ENCODE data around the gene SPATA13. TPM values are rescaled to one million over a fixed set of nuclear protein-coding genes. Genes with fewer than 3 reads are reported as not detected.

Gene SPATA13
- total and polyA plus RNA-seq, 12 donors = 20.0 to 85.5 (median 31.0) TPM

GRCh38 chr13:24161010-24161775 lies 673 bp downstream of the SPATA13 start:
- peak overlapping the region; percentile 49 to 91 (median 72) for H3K4me3 ChIP-seq
- H3K4me1 ChIP-seq (replicated peaks in 1 of 2) = peaks cover 12 to 28% of the 10 kb centered on the region in 2 donors
- 0 to 1% (median 1%) methylated on average over 19 to 43 of the region's 43 CpGs for WGBS, 4 donors
- peak overlapping the region in 4 of 5 donors; percentile 13 to 86 (median 56) for H3K27ac ChIP-seq
- TF ChIP-seq, protein P1, sequence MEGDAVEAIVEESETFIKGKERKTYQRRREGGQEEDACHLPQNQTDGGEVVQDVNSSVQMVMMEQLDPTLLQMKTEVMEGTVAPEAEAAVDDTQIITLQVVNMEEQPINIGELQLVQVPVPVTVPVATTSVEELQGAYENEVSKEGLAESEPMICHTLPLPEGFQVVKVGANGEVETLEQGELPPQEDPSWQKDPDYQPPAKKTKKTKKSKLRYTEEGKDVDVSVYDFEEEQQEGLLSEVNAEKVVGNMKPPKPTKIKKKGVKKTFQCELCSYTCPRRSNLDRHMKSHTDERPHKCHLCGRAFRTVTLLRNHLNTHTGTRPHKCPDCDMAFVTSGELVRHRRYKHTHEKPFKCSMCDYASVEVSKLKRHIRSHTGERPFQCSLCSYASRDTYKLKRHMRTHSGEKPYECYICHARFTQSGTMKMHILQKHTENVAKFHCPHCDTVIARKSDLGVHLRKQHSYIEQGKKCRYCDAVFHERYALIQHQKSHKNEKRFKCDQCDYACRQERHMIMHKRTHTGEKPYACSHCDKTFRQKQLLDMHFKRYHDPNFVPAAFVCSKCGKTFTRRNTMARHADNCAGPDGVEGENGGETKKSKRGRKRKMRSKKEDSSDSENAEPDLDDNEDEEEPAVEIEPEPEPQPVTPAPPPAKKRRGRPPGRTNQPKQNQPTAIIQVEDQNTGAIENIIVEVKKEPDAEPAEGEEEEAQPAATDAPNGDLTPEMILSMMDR (IDR thresholded peaks at IDR 0.05) = no peak
- H3K9me3 ChIP-seq (replicated peaks in 1 of 3) = no peaks in the 10 kb centered on the region
- H3K36me3 ChIP-seq (replicated peaks in 1 of 2) = no peaks in the 10 kb centered on the region
- peak; percentile 38 to 59 (median 50) for DNase-seq
- H3K27me3 ChIP-seq = no peaks in the 10 kb centered on the region
- intact Hi-C loops (cut with DNase I) = loop anchor here (5.0 to 10.0 kb wide), 2 partner anchors 61 to 64 kb away; no protein-coding TSS in a partner anchor

- no peak for DNase-seq
- Histone ChIP-seq H3K36me3 (replicated peaks in 1 of 2) (no peaks in the 10 kb centered on the region), H3K27ac (no peak overlapping the region), H3K9me3 (replicated peaks in 1 of 3) (no peaks in the 10 kb centered on the region), H3K4me3 (peak overlapping the region in 1 of 4 donors; percentile 88), H3K4me1 (replicated peaks in 1 of 2) (peaks cover 12 to 28% of the 10 kb centered on the region in 2 donors), H3K27me3 (no peaks in the 10 kb centered on the region)
- TF ChIP-seq, protein P1 (IDR thresholded peaks at IDR 0.05) = no peak
- TF ChIP-seq POLR2A (IDR thresholded peaks at IDR 0.05) = no peak
- 58 to 70% (median 64%) methylated on average over 12 of the region's 12 CpGs for WGBS, 4 donors
- intact Hi-C loops (cut with DNase I) = loop anchor here (5.0 to 10.0 kb wide), 2 partner anchors 60 to 63 kb away; no protein-coding TSS in a partner anchor
Observed at GRCh38 chr13:24161980-24162525, 1.5 kb downstream of the SPATA13 start.

GRCh38 chr13:24162604-24163003 lies 2.1 kb downstream of the SPATA13 start:
- no peak for DNase-seq
- H3K4me1 ChIP-seq (replicated peaks in 1 of 2) = peaks cover 12 to 31% of the 10 kb centered on the region in 2 donors
- 70 to 76% (median 73%) methylated on average over 3 of the region's 3 CpGs for WGBS, 4 donors
- TF ChIP-seq, protein P1 (IDR thresholded peaks at IDR 0.05) = no peak
- H3K27me3 ChIP-seq = no peaks in the 10 kb centered on the region
- intact Hi-C loops (cut with DNase I) = loop anchor here (5.0 to 10.0 kb wide), 2 partner anchors 60 to 62 kb away; no protein-coding TSS in a partner anchor
- no peak overlapping the region for H3K27ac ChIP-seq
- no peaks in the 10 kb centered on the region for H3K9me3 ChIP-seq (replicated peaks in 1 of 3)
- H3K4me3 ChIP-seq = no peak overlapping the region
- H3K36me3 ChIP-seq (replicated peaks in 1 of 2) = no peaks in the 10 kb centered on the region

- no peaks in the 10 kb centered on the region for H3K9me3 ChIP-seq (replicated peaks in 1 of 3)
- H3K36me3 ChIP-seq (replicated peaks in 1 of 2) = no peaks in the 10 kb centered on the region
- 65 to 87% (median 79%) methylated on average over 4 of the region's 4 CpGs for WGBS, 4 donors
- TF ChIP-seq, protein P1 (IDR thresholded peaks at IDR 0.05) = no peak
- TF ChIP-seq POLR2A (IDR thresholded peaks at IDR 0.05) = no peak
- H3K4me3 ChIP-seq = no peak overlapping the region
- no peaks in the 10 kb centered on the region for H3K27me3 ChIP-seq
- peak overlapping the region in 1 of 5 donors; percentile 87 for H3K27ac ChIP-seq
- intact Hi-C loops (cut with DNase I) = loop anchor here in 1 of 2 donors (10.0 kb wide), 1 partner anchor 59 kb away; no protein-coding TSS in a partner anchor
- H3K4me1 ChIP-seq (replicated peaks in 1 of 2) = peaks cover 26 to 42% of the 10 kb centered on the region in 2 donors
- no peak for DNase-seq
Observed at GRCh38 chr13:24165746-24166145, 5.2 kb downstream of the SPATA13 start.

Measured in adrenal gland (tissue), 12 donors.